Measurements from ENCODE around the gene STAT2.

DNA sequence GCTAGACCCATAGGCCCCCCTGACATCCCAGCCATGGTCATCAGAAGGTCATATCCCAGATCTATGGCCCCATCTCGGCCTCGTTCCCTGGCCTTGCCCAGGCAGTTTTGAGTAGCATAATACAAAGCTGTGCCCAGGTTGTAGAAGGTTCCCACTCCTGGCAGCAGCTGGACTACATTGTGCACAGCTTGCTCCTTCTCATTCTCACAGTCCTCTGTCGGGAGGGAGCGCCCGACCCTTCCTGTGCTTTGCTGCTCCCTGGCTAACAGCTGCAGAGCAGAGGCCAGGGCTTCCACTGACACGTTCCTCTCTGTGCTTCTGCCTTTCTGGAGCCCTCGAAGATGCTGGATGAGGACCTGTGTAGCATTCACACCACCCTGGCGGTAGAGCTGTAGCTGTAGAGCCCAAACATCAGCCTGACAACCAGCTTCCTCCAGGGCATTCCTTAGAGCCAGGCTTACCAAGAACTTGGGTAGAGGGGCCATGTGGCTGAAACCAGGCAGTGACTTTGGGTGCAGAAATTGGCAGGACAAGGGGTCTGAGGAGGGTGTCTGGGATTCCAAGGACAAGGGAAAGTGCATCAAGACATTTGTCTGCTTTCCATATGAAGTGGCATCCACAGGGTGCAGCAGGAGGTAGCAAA, 1.7 kb upstream of the STAT2 start:
- TF ChIP-seq, protein P1, sequence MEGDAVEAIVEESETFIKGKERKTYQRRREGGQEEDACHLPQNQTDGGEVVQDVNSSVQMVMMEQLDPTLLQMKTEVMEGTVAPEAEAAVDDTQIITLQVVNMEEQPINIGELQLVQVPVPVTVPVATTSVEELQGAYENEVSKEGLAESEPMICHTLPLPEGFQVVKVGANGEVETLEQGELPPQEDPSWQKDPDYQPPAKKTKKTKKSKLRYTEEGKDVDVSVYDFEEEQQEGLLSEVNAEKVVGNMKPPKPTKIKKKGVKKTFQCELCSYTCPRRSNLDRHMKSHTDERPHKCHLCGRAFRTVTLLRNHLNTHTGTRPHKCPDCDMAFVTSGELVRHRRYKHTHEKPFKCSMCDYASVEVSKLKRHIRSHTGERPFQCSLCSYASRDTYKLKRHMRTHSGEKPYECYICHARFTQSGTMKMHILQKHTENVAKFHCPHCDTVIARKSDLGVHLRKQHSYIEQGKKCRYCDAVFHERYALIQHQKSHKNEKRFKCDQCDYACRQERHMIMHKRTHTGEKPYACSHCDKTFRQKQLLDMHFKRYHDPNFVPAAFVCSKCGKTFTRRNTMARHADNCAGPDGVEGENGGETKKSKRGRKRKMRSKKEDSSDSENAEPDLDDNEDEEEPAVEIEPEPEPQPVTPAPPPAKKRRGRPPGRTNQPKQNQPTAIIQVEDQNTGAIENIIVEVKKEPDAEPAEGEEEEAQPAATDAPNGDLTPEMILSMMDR (conservative IDR thresholded peaks at IDR 0.05): no peak
- TF ChIP-seq EZH2 (IDR thresholded peaks at IDR 0.05; ENCODE audit: low read depth): no peak

Measured in PC-9 (cell line).